SK-N-MC (cell line): ENCODE results near the gene CAMSAP2.

Experiments
- EZH2 ChIP-seq: fragments of 200-600 bp; sonication (generic); IDR thresholded peaks from one replicate; pipeline ENCODE4 v1.6.1; 2017; ENCODE audit warnings: antibody characterized with exemption
- FOXP2 ChIP-seq: optimal IDR thresholded peaks from 2 replicates; pipeline ENCODE3; 2011; ENCODE audit warnings: mild to moderate bottlenecking, moderate library complexity; ENCODE audit not compliant: insufficient read depth; ENCODE audit errors: extremely low read length, control extremely low read depth

GRCh38 chr1:200849430-200849829 is 110.7 kb downstream of the CAMSAP2 start:
- no peak for TF ChIP-seq FOXP2
- TF ChIP-seq EZH2: no peak
